ENCODE measurements around the gene DSCAM. TPM values are rescaled to one million over a fixed set of nuclear protein-coding genes. Genes with fewer than 3 reads are reported as not detected.
"Not testable (repeated sequence)": the region's sequence is repeated elsewhere in the genome, so short reads cannot be mapped to it uniquely, and the experiment has no call there.

DSCAM gene
- total RNA-seq, 1 donor from 2014 or later: not detected

DNA sequence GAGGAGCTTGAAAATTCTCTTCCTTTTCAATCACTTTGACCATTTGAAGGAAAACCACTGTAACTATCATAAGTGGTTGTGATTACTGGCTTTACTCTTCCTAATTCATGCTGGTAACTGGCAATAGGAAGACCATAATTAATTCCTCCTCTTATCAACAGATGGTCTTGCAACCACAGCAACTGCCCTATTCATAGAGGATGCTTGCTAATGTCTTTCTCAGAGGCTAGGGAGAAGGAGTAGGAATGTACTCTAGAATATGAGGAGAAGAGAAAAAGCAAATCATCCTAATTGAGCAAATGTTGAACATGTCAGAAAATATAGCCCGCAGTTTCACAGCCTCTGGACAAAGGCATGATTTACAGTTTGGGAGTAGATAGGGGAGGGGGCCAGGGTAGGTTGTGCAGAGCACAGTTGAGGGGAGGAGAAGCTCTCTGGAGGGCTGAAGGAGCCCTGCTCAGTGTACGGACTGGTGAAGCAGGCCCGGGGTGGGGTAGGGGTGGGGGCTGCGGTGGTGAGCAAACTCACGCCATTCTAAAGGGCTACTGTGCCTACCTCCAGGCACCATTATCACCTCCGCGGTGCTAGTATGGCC, 786.8 kb downstream of the DSCAM start:
- no peak for DNase-seq (ENCODE audit: low read depth in 2 of 2)

DNA sequence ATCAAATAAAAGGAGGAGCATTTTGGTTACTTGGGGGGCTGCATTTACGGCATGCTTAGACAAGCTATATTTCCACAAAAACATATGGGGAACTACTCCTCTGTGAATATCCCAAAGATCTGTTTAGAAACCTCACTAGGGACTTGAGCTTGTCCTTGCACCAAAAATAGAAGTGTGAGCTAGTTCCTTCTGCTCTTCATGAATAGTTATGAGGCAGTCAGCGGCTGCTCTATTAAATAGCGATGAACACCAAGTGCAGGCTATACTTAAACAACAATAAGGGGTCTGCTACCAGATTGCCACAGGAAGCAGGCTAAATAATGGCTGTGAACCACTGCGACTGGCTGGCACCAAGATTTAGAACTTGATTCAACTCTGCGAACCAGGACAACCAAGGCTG, 789.6 kb downstream of the DSCAM start:
- no peak for DNase-seq (ENCODE audit: low read depth in 2 of 2)

DNA sequence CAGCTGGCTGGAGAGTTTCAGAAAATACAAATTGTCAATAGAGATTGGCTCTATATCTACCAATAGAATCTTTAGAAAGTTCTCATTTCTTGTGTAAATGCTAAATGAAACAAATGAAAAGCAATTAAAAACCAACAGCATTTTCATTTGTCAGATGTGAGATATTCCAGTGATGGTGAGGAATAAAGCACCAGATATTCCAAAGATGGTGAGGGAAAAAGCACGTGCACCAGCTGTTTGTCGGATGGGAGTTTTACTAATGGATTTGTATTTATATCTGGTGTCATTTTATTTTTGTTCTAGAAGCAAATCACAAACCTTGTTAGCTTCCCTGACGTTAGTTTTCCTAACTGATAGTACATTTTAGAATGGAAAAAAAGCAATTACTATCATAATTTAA, 790.9 kb downstream of the DSCAM start:
- DNase-seq (ENCODE audit: low read depth in 2 of 2): no peak

DNA sequence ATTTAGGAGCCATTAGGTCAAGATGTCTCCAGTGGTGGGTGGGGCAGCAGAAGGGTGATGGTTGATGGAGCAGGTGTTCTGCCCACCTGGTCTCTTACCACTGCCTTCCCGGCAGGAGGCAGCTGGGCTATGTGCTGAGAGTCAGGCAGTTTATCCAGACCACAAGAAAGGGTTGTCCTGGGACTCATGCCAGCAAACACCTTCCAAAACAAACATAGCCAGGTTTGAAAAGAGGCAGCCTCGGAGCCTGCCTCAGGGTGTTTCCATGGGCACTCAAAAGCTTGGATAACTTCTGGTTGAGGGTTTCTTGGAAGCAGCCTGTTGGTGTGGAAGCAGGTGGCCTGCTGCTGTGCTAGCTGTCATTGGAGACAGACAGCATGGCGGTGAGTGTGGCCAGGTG, 792.6 kb downstream of the DSCAM start:
- DNase-seq (ENCODE audit: low read depth in 2 of 2): no peak

DNA sequence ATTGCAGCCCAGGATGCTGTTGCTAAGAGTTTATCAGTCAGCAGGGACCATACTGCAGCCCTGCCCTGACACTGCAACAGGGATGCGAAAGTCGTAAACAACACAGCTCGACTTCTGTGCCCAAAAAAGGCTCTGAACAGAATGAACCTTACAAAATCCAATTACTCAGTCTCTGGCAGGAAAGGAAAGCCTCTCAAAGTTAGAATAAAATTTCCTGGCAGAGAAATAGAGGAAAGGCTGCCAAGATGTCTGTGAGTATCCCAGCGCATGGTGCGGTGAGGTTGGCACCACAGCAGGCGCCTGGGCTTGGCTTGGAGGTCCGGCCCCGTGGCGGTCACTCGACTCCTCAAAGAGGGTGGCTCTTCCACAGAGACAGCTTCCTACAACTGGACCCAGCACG, 794.0 kb downstream of the DSCAM start:
- DNase-seq (ENCODE audit: low read depth in 2 of 2): no peak

DNA sequence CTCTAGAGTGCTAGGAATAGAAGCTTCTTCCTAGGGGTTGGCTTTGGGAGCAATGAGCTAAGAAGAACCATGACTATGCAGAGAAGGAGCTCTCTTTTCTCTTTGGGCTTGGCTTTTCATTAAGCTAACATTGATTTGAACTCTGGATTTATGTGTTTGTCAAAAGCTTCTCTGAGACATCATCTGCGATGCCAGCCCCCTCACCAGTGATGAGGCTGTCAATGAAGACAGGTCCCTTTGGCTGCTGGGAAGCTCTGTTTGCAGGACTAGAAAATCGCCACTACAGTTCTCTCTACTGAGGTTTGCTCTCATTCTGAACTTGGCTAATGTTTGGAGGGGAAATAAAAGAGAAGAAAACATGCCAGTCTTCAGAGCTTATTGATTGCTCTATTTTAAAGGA, 794.7 kb downstream of the DSCAM start:
- no peak for DNase-seq (ENCODE audit: low read depth in 2 of 2)

DNA sequence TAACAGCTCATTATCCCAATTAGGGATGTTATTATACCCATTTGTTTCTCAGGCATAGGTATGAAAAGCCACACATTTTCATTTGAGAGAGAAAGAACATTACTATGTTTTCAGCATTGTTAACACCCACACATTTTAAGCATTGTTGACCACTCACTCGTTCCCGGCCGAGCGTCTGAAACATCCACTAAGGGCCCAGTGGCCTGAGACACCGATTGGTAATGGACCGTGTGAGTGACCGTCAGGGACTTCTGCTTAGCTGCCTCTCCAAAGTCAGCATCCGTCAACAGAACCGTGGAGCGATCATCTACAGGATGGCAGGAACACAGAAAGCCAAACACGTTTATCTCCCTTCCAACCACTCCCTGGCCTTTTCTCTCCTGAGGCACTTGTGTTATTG, 795.2 kb downstream of the DSCAM start:
- DNase-seq (ENCODE audit: low read depth in 2 of 2): no peak

DNA sequence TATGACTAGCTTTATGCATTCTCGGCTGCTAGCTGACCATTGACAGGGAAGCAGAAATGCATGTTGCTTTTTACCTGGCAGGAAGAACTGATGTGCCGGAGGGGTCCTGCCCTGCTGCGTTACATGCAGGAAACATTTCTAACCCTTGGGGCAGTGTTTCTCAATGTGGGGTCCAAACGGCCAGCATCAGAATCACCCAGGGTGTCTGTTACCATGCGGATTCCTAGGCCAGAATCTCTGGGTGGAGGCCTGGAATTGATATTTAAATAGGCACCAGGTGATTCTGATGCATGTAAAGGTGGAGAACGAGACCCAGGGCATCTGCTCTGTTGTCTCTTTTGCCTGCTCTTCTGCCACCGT, 797.0 kb downstream of the DSCAM start:
- DNase-seq (ENCODE audit: low read depth in 2 of 2): no peak

DNA sequence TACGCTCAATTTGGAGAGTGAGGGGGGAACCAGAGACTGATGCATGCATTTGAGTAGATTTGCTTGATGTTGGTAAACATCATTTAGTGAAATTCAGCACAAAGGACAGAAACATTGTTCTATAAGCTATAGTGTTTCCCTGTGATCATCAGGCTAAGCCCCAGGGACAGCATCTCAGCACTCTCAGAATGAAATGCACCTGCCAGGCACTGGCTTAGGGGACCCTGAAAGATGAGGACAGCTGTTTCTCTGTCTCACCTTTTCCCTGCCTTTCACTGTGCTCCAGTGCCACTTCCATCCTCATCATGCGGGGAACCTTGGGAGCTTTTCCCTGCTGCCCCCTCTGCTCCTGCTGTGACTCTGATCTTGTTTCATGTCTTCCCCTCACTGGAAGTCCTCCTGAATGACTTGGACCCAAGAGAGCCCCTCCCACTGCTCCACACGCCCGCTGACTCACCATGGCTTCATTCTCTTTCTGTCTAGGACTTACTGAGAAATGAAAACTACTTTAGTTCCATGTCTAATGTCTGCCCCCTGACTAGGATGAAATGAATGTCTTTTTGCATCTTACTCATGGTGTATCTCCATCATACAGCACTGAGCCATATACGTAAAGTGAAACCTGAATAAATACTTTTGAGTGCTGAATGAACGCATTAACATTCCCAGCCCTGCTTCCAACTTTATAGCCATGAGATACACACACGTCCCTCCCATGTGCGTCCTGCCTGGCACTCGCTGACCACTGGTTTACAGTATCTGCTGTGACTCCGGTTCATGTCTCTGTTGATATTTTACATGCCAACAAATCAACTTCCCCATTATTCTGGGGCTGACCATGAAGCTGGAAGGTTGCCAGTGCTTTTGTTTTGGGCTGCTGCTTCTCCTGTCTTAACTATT, 797.7 kb downstream of the DSCAM start:
- no peak for DNase-seq (ENCODE audit: low read depth in 2 of 2)

DNA sequence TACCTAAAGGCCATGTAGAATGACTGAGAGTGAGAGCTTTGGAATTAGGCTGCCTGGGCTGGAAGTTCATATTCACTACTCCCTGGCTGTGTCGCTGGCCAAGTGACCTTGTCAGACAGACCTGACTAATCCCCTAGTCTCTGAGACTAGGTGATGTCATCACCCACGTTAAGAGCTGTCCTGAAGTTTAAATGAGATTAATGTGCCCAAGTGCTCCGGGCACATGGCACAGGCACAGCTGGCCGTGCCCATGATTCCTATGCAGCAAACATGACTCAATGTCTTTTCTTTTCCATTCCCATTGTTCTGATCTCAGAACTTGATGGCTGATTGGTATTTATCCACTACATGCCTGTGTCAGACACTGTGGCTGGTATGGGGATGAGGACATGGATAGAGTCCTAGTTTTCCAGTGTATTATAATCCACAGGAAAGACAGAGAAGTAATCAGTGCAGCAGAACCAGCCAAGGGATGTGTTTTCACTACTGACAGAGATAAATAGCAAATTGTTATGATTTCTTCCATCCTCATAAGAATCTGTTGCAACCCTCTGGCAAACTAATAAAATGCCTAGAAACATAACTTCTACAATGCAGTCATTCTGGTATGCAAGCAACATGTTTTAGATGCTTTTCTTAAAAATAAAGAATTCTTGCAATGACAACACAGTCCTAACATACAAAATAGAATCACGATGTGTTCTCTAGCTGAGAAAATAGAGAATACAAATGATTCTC, 798.8 kb downstream of the DSCAM start:
- DNase-seq (ENCODE audit: low read depth in 2 of 2): no peak

DNA sequence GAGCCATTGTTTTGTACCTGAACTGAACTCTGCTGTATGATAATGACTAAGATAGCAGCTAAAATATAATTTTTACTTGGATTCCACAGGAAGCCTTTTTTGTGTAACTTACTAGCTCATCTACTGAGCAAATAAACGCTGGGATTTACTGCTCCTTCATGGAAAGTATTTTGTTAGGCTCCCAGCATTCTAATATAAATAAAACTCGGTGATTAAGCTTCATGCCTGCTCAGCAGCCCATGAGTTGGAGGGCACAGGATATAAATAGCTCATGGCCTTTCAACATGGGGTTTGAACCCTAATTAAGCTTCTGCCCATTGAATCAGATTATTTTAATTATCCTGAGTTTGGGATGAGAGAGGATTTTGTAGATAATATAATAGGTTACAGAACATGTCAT, 799.7 kb downstream of the DSCAM start:
- no peak for DNase-seq (ENCODE audit: low read depth in 2 of 2)

DNA sequence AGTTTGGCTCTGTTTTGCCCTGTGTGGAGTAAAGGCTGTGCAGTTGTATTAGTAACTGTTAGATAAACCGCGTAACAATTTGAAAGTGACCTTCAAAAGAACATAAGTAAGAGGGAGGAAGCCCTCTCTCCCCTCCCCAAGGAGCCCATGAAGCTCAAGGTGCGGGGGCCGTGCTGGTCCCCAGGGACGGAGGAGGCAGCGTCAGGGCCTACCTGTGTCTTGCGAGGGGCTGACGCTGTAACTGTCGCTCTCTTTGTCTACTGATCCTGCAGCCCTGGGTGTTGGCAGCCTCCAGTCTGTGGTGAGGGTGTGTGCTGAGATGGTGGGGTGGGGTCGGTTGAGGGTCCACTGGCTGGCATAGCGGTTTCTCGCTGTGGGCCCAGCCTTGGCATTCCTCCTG, 803.1 kb downstream of the DSCAM start:
- DNase-seq (ENCODE audit: low read depth in 2 of 2): no peak

DNA sequence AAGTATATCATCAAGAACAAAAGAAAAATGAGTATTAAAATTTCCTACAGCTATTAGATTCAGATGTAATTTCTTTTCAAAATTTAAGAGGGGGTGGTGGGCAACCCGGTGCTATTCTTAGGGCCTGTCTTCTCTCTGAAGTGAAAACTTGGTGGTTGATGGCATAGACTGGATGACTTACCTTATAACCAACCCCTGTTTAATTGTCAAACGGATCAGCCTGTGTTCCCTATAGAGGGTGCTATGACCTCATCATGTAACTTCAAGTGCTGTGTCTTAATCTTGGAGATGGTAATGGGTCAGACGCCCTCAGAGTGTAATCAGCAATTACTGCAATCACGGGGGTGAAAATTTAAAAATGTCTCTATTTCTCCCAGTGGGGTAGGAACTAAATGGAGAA, 803.5 kb downstream of the DSCAM start:
- no peak for DNase-seq (ENCODE audit: low read depth in 2 of 2)

DNA sequence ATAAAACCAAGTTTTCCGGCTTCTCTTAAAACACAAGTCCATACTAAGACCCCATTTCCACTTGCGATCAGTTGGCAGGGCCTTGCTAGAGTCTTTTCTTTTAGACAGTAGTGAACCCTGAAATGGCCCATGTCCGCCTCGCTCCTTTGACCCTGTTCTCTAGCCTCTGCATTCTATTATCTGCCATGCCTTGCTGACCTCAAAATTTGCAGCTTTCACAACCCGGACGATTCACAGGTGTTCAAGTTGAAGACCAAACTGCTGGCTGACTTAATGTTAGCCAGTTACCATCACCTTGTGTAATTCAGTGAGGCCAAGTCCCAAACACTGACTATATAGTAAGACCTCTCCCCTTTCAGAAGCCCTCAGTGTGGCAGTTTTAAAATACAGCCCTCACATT, 805.5 kb downstream of the DSCAM start:
- DNase-seq (ENCODE audit: low read depth in 2 of 2): no peak

DNA sequence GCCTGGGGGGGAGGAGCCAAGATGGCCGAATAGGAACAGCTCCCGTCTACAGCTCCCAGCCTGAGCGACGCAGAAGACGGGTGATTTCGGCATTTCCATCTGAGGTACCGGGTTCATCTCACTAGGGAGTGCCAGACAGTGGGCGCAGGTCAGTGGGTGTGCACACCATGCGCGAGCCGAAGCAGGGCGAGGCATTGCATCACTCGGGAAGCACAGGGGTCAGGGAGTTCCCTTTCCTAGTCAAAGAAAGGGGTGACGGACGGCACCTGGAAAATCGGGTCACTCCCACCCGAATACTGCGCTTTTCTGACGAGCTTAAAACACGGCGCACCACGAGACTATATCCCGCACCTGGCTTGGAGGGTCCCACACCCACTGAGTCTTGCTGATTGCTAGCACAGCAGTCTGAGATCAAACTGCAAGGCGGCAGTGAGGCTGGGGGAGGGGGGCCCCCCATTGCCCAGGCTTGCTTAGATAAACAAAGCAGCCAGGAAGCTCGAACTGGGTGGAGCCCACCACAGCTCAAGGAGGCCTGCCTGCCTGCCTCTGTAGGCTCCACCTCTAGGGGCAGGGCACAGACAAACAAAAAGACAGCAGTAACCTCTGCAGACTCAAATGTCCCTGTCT, 813.7 kb downstream of the DSCAM start:
- not testable (repeated sequence) for DNase-seq (ENCODE audit: low read depth in 2 of 2)

DNA sequence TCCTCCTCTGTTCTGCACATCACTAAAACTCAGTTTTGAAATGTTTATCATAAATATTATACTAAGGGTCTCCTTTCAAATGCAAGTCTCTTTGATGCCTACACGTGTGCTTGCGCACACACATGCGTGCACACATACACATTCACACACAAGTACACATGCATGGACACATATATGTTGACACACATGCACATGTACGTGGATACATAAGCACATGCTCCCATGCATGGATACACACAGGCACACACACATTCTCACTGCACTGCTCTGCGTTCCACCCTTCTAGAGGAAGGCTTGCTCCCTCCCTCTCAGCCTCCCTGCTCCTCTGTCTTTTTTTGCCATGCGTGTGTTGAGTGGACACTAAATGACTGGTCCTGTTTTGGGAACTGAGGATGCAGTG, 817.1 kb downstream of the DSCAM start:
- no peak for DNase-seq (ENCODE audit: low read depth in 2 of 2)

DNA sequence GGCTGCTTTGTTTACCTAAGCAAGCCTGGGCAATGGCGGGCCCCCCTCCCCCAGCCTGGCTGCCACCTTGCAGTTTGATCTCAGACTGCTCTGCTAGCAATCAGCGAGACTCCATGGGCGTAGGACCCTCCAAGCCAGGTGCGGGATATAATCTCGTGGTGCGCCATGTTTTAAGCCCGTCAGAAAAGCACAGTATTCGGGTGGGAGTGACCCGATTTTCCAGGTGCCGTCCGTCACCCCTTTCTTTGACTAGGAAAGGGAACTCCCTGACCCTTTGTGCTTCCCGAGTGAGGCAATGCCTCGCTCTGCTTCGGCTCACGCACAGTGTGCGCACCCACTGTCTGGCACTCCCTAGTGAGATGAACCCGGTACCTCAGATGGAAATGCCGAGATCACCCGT, 818.6 kb downstream of the DSCAM start:
- not testable (repeated sequence) for DNase-seq (ENCODE audit: low read depth in 2 of 2)

DNA sequence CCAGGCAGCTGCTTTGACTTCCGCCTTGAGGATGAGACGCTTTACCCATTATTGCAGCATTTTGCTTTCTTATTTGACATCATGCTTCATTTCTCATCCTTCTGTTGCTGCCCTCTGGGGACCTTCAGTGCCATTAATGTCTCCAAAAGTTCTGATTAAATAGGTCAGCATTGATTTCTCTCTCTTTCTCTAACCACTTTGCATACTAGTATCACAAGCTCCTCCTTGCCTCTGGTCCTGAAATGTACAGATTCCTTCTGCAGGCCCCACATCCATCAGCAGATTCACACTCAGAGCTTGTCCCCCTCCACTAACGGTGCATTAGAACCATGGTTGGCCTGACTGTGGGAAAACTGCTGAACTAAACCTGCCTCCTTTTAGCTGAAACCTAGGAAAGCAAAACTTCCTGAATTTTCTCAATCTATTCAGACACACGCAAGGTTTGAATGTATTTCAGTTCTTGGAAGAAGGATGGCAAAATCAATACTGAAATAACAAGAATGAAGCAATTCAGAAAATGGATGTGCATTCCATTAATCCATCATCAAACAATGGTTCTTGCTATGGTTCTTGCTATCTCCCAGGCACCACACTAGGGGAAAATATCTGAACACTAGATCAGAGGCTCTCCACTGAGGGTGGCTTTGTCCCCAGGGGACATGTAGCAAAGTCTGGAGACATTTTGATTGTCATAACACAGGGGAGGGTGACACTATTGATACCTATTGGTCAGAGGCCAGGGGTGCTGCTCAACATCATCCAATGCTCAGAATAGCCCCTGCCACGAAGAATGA, 825.2 kb downstream of the DSCAM start:
- DNase-seq (ENCODE audit: low read depth in 2 of 2): no peak

DNA sequence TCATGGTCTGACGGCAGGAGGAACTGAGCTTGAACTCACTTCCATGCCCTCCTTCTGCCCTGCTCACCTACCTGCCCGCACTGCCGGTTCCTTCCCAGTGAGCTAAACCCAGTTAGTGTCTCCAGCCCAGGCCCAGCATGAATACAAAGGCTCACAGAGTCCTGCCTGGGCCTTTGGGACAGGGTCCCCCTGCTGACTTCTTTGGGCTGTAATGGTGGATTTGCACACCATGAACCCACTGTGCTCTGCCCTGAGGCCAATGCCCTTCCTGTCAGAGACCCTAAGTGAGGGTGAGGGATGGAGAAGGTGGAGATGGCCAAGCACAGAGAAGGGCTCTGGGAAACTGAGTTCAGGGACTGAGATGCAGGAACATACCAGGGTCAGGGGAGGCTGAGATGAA, 826.3 kb downstream of the DSCAM start:
- DNase-seq (ENCODE audit: low read depth in 2 of 2): no peak

DNA sequence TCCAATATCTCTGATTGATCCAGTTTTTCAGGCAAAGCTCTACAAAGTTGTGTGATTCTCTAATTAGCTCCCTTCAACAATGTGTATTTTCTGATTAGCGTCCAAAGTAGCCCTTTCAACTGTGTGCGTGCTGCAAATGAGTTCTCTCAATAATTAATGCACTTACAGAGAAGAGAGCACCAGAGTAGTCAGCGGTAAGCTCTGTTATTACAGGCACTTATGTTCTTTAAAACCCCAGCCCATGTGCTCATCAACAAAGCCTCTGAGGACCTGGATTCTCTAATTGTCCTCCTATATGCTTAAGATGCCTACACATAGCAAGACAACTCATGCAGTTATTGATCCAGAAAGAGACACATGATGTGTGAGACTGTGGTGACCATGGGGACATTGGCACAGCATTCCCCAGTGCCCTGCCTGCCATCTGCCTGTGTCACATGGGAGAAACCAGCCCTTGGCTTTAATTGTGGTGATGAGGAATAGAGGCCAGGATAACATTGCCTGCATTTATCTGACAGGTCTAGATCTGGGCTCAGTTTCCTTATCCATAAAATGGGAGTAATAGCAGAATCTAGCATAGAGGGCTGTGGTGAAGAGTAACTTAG, 828.0 kb downstream of the DSCAM start:
- no peak for DNase-seq (ENCODE audit: low read depth in 2 of 2)

DNA sequence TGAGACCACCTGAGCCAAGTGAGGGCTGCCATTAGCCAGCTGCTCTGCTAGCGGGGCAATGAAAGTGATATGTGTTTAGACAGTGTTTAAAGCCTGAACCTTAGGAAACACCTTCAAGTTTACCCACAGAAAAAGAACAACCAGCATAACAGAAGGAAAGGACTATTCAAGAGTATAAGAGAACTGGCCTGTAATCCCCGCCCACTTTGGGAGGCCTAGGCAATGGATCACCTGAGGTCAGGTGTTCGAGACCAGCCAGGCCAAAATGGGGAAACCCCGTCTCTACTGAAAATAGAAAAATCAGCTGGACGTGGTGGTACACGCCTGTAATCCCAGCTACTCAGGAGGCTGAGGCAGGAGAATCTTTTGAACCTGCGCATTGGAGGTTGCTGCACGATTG, 830.3 kb downstream of the DSCAM start:
- DNase-seq (ENCODE audit: low read depth in 2 of 2): no peak

Data from dermis microvascular lymphatic vessel endothelial cell (primary cell).